Measurements from ENCODE around the gene F2RL3.
"Not testable (repeated sequence)": the region's sequence is repeated elsewhere in the genome, so short reads cannot be mapped to it uniquely, and the experiment has no call there.

The F2RL3 gene

DNA sequence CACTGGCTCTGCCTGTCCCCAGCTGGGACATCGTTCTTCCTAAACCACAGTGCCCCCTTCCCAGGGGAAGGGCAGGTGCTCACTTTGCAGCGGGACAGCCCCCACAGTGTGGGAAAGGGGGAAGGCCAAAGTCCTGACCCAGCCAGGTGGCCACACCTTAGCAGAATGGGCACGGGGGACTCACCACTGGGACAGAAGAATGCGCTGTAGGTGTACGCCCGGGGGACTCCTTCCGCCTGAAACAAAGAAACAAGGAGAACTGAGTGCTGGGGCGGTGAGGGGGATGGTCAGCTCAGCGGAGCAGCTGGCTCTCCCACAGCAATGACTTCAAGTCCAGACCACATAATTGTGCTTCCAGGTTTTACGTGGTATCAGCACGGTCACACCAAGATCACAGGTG lies 49.4 kb downstream of the F2RL3 start:
- Mint-ChIP-seq H3K4me3 (no peak overlapping the region), H3K36me3 (ENCODE audit: low read depth) (no peaks in the 10 kb centered on the region), H3K4me1 (ENCODE audit: low read depth) (no peaks in the 10 kb centered on the region), H3K9me3 (peaks cover 18% of the 10 kb centered on the region), H3K27me3 (no peaks in the 10 kb centered on the region), H3K27ac (no peak overlapping the region)

DNA sequence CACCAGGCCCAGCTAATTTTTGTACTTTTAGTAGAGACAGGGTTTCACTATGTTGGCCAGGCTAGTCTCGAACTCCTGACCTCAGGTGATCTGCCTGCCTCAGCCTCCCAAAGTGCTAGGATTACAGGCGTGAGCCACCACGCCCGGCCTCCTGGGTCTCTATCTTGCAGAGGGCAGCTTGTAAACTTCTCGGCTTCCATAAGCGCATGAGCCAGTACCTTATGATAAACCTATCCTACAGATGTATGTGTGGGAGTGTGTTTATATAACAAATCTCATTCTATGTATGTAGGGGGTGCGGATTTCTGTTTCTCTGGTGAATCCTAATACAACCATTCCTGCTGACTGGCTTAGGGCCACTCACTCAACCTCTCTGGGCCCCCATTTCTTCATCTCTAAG lies 51.3 kb downstream of the F2RL3 start:
- H3K36me3 Mint-ChIP-seq (ENCODE audit: low read depth); H3K27me3 Mint-ChIP-seq; H3K4me3 Mint-ChIP-seq; H3K27ac Mint-ChIP-seq; H3K9me3 Mint-ChIP-seq; H3K4me1 Mint-ChIP-seq (ENCODE audit: low read depth): not testable (repeated sequence)

DNA sequence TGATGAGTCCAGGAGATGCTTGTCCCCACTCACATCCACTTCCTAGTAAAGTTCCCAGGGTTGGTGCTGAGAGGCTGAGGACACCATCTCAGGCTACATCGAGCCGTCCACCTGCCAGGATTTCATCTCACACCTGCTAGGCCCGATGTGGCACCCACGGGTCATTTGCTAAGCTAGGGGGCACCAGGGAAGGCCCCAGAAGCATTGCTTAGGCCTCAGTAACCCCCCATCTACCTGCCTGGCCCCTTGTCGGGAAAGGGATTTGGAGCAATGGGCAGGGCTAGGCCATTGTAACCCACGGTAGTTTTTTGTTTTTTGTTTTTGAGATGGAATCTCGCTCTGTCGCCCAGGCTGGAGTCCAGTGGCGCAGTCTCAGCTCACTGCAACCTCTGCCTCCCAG lies 51.8 kb downstream of the F2RL3 start:
- H3K4me1 Mint-ChIP-seq (ENCODE audit: low read depth) = no peaks in the 10 kb centered on the region
- H3K4me3 Mint-ChIP-seq = no peak overlapping the region
- H3K9me3 Mint-ChIP-seq = no peaks in the 10 kb centered on the region
- no peak overlapping the region for H3K27ac Mint-ChIP-seq
- no peaks in the 10 kb centered on the region for H3K27me3 Mint-ChIP-seq
- H3K36me3 Mint-ChIP-seq (ENCODE audit: low read depth) = no peaks in the 10 kb centered on the region
